SH-SY5Y (cell line): ENCODE data around the gene KNOP1.

Experiments used
- GATA2 ChIP-seq: IDR thresholded peaks from 2 replicates; pipeline ENCODE4 v1.6.1; 2011; ENCODE audit warnings: mild to moderate bottlenecking, low read depth, low read length
- GATA3 ChIP-seq: IDR thresholded peaks from 2 replicates; pipeline ENCODE4 v1.6.1; 2011; ENCODE audit warnings: low read depth, mild to moderate bottlenecking, low read length, moderate library complexity

Gene KNOP1

DNA sequence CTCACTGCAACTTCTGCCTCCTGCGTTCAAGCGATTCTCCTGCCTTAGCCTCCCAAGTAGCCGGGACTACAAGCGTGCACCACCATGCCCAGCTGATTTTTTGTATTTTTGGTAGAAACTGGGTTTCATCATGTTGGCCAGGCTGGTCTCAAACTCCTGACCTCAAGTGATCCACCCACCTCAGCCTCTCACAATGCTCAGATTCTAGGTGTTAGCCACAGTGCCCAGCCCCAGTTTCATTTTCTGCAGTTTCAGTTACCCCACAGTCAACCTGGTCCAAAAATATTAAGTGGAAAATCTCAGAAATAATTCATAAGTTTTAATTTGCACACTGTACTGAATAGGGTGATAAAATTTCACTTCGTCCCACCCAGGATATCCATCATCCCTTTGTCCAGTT lies 28.7 kb downstream of the KNOP1 start:
- TF ChIP-seq GATA3: no peak
- no peak for TF ChIP-seq GATA2

GRCh38 chr16:19688396-19689024 lies 29.5 kb downstream of the KNOP1 start:
- no peak for TF ChIP-seq GATA3
- TF ChIP-seq GATA2: no peak

GRCh38 chr16:19687279-19687678 lies 30.7 kb downstream of the KNOP1 start:
- TF ChIP-seq GATA3 (no peak), GATA2 (no peak)

DNA sequence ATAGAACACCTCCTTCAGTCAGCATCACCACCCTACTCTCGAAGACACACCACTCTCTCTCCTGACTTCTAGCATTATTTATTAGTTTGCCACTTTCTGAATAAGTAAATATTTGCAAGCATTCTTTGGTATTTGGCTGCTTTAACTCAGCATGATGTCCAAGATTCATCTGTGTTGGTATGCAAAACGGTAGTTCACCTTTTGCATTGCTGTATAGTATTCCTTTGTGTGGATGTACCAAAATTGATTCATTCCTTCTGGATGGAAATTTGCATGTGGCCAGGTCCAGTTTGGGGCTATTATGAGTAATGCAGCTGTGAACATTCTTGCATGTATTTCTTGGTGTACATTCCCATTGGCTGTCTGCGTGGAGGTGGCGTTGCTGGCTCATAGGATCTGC lies 32.9 kb downstream of the KNOP1 start:
- TF ChIP-seq GATA2 (no peak), GATA3 (no peak)

GRCh38 chr16:19683453-19684236 lies 34.4 kb downstream of the KNOP1 start:
- TF ChIP-seq GATA3 (no peak), GATA2 (no peak)

DNA sequence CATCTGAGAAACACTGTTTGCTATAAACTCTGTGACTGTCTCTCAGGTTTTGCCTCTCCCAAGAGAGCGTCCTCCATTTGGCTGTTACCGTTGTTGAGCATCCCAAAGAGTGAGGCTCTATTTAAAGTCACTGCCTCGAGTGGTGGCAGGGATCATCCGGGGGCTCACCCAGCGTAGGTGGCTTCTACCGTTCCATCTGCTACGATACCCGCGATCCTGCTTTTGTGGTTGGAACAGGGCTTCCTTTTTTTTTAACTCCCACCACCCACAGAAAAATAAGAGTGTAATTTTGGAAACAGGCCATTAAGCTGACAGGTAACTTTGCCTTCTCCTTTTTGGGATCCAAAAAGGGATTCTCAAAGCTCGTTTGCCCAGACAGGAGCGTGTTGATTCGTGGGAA lies 36.4 kb downstream of the KNOP1 start:
- TF ChIP-seq GATA3: no peak
- no peak for TF ChIP-seq GATA2

DNA sequence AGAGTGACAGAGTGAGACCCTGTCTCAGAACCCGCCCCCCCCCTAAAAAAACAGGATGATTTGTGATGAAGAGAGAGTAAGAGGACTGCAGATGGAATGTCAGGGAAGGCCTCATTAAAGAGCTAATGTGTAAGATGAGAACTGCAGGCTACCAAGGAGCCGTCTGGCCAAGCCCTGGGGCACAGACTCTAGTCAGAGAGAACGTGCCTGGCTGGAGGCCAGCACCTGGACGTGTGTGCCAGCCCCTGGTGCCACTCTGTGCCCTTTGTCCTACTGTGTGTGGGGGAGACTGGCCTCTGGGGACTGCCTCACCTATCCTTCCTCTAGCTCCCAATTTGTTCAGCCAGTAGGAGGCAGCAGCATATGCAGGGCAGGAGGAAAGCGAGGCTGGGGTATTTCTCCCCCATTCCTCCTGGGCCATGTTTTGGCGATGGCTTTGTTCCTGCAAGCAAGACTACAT lies 37.1 kb downstream of the KNOP1 start:
- TF ChIP-seq GATA2: no peak
- TF ChIP-seq GATA3: no peak

- no peak for TF ChIP-seq GATA2
- no peak for TF ChIP-seq GATA3
These were observed 39.2 kb downstream of the KNOP1 start for GRCh38 chr16:19678804-19679203.

- TF ChIP-seq GATA2: no peak
These were observed 40.6 kb downstream of the KNOP1 start for GRCh38 chr16:19677402-19677801.

GRCh38 chr16:19674485-19674884 lies 43.5 kb downstream of the KNOP1 start:
- no peak for TF ChIP-seq GATA3
- no peak for TF ChIP-seq GATA2

GRCh38 chr16:19672378-19672777 lies 45.6 kb downstream of the KNOP1 start:
- no peak for TF ChIP-seq GATA2
- TF ChIP-seq GATA3: no peak

DNA sequence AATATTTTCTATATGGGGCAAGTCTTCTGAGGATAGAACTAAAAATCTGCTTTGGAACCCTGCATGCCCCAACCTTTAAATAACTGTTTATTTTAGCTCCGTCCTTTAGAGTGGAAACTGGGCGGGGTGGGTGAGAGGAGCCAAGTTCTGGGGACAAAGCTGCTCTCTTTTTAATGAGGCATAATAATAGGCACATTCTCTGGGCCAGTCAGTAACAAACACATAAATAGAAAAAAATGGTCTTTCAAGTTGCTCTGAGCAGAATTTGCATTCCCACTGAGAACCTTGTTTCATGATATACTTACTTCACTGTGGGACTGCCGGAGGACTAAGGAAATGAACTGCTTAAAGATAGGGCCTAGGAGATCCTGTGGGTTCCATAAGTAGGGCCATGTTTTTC lies 51.5 kb downstream of the KNOP1 start:
- TF ChIP-seq GATA3: no peak
- no peak for TF ChIP-seq GATA2

DNA sequence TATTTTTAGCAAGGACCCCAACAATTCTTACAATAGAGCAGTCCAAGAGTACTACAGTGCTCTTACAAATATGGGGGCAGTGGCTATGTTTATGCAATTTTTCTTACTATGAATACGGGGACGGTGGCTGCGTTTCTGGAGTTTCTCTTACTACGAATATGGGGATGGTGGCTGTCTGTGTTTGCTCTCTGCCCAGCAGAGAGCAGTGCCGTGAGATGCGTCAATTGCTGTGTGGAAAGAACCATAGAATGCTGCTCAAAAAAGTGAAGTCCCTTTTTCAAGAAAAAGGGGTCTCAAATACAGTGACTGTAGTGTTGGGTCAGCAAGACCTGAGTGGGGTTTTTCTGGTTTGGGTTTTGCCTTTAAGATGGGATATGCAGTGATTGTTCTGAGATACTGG lies 53.9 kb downstream of the KNOP1 start:
- TF ChIP-seq GATA2 (no peak), GATA3 (no peak)

GRCh38 chr16:19662351-19662750 lies 55.7 kb downstream of the KNOP1 start:
- TF ChIP-seq GATA2 (no peak), GATA3 (no peak)

- TF ChIP-seq GATA3 (no peak), GATA2 (no peak)
These were observed 57.6 kb downstream of the KNOP1 start for GRCh38 chr16:19660432-19660831.

DNA sequence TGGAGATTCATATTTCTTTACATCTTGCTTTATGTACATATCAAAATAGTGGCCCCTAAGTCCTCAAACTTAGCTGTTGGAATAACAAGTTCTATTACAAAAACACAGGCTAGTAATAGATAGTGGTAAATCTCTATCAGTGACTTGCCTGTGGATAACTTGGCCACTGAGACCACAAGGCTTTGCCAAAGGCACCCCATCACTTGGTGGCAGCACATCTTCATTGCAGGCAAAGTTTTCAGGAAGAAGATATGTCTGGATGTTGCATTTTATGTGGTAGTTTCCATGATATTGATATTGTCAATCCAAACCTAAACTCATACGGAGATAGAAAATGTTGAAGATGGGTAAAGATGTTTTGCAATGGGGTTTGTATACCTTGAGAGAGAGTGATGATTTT lies 58.5 kb downstream of the KNOP1 start:
- no peak for TF ChIP-seq GATA3
- TF ChIP-seq GATA2: no peak
